Measurements from ENCODE around the gene ARL13A. TPM values are rescaled to one million over a fixed set of nuclear protein-coding genes. Genes with fewer than 3 reads are reported as not detected.
"Not testable (repeated sequence)": the region's sequence is repeated elsewhere in the genome, so short reads cannot be mapped to it uniquely, and the experiment has no call there.

ARL13A gene
- total RNA-seq, 4 donors from 2014 or later: not detected

DNA sequence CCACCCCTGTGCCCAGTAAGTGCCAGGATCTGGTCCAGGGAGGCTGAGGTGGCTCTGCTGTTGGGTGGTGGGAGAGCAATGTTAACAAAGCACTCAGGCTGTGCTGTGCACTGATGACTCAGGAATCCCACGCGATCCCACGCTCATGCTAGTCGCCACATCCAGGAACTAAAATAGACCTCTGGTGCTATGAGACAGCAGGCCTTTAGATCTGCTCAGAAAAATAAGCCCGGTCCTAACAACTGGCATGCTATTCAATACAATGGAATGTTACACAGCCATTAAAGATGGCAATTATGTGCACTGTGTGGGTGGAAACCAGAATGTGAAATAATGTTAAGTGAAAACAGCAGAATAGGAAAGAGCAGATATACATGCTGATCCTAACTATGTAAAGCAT, 26.0 kb downstream of the ARL13A start:
- no peak overlapping the region for H3K4me3 ChIP-seq (ENCODE audit: low read depth, poor library complexity, severe bottlenecking)
- 63 to 74% methylated on average over 3 to 5 of the region's 5 CpGs for WGBS, 2 donors
- intact Hi-C loops (cut with DNase I; ENCODE audit: low total_unique reads): no loop called here
- no peak for TF ChIP-seq POLR2A (IDR thresholded peaks at IDR 0.05)
- TF ChIP-seq, protein P1, sequence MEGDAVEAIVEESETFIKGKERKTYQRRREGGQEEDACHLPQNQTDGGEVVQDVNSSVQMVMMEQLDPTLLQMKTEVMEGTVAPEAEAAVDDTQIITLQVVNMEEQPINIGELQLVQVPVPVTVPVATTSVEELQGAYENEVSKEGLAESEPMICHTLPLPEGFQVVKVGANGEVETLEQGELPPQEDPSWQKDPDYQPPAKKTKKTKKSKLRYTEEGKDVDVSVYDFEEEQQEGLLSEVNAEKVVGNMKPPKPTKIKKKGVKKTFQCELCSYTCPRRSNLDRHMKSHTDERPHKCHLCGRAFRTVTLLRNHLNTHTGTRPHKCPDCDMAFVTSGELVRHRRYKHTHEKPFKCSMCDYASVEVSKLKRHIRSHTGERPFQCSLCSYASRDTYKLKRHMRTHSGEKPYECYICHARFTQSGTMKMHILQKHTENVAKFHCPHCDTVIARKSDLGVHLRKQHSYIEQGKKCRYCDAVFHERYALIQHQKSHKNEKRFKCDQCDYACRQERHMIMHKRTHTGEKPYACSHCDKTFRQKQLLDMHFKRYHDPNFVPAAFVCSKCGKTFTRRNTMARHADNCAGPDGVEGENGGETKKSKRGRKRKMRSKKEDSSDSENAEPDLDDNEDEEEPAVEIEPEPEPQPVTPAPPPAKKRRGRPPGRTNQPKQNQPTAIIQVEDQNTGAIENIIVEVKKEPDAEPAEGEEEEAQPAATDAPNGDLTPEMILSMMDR (IDR thresholded peaks at IDR 0.05): no peak
- no peak for DNase-seq (ENCODE audit: low spot score in 2 of 2)

DNA sequence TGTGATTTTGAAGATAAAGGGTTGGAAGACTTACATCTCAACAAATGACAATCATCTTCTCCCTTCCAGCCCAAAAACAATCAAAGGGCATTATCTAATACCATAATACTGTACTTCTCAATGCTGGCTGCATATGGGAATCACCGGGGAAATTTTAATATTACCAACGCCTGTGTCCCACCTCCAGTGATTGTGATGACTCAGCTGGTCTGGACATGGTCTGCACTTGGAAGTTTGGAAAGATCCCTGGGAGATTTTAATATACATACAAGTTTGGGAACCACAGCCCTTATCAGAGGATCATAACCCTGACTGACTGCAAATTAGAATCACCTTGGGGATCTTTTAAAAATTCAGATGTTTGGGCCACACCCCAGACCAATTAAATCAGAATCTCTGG, 29.9 kb downstream of the ARL13A start:
- intact Hi-C loops (cut with DNase I; ENCODE audit: low total_unique reads): no loop called here
- DNase-seq (ENCODE audit: low spot score in 2 of 2): no peak
- no peak overlapping the region for H3K4me3 ChIP-seq (ENCODE audit: low read depth, poor library complexity, severe bottlenecking)
- WGBS, 2 donors: 70 to 86% methylated on average over 2 of the region's 2 CpGs
- no peak for TF ChIP-seq POLR2A (IDR thresholded peaks at IDR 0.05)
- TF ChIP-seq, protein P1 (IDR thresholded peaks at IDR 0.05): no peak

DNA sequence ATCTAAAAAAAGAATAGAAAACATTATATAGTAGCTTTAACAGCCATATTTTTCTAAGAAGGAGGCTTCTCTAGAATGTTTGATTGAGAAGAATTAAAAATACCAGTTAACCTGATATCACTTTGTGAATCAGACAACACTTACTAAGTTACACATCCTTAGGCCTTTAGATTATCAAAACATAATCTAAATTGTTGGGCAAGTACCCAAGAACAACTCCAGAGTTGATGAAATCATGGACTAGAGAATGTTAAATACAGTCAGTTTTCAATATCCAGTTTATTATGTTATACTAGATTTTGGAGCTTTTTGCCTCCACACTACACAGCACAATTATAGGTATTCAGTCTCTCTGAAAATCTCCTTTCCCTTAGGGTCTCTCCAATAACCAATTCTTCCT, 39.6 kb downstream of the ARL13A start:
- no peak overlapping the region for H3K4me3 ChIP-seq (ENCODE audit: low read depth, poor library complexity, severe bottlenecking)
- TF ChIP-seq POLR2A (IDR thresholded peaks at IDR 0.05): no peak
- TF ChIP-seq, protein P1 (IDR thresholded peaks at IDR 0.05): no peak
- DNase-seq (ENCODE audit: low spot score in 2 of 2): no peak
- intact Hi-C loops (cut with DNase I; ENCODE audit: low total_unique reads): no loop called here

DNA sequence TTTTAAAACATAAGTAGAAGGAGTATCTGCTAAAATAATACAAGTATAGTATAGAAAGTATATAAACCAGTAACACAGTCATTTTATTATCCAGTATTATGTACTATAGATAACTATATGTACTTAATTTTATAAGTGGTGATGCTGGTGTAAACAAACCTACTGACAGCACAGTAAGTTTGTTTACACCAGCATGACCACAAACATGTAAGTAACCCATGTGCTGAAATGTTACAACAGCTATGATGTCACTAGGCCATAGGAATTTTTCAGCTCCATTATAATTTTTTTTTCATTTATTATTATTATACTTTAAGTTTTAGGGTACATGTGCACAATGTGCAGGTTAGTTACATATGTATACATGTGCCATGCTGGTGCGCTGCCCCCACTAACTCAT, 42.5 kb downstream of the ARL13A start:
- 100% methylated on average over 1 of the region's 1 CpG for WGBS, 2 donors
- DNase-seq (ENCODE audit: low spot score in 2 of 2); H3K4me3 ChIP-seq (ENCODE audit: low read depth, poor library complexity, severe bottlenecking); intact Hi-C loops (cut with DNase I; ENCODE audit: low total_unique reads): not testable (repeated sequence)

DNA sequence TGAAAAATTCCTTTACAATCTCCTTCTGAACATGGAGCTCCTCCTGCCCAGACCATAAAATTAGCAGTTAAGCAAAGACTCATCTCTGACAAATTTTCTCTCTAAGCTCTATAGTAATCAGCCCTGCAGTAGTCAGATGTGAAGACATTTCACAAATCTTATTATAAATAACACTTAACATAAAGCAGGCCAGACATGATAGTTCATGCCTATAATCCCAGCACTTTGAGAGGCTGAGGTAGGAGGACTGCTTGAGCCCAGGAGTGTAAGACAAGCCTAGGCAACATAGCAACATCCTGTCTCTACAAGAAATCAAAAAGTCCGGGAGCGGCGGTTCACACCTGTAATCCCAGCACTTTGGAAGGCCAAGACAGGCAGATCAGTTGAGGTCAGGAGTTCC, 52.5 kb downstream of the ARL13A start:
- intact Hi-C loops (cut with DNase I; ENCODE audit: low total_unique reads): no loop called here
- no peak overlapping the region for H3K4me3 ChIP-seq (ENCODE audit: low read depth, poor library complexity, severe bottlenecking)
- TF ChIP-seq, protein P1 (IDR thresholded peaks at IDR 0.05): no peak
- no peak for TF ChIP-seq POLR2A (IDR thresholded peaks at IDR 0.05)
- DNase-seq (ENCODE audit: low spot score in 2 of 2): no peak
- WGBS, 2 donors: 79% methylated on average over 3 of the region's 3 CpGs

DNA sequence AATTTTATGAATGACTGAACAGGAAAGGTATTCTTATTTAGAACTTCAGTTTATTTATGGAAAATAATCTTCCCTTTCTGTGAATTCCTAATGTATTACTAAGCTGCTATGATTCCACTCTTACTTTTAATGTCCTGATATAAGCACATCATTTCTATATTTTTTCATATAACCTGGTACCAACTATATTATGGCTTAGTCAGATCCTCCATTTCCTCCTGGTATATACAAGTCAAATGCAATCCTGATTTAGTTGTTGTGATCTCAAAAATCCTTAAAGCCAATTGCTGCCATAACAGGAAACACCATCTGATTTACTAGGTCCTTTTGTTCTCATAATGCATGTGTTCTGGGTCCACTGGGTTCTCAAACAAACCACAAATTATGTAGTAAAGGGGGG, 55.6 kb downstream of the ARL13A start:
- intact Hi-C loops (cut with DNase I; ENCODE audit: low total_unique reads): no loop called here
- no peak overlapping the region for H3K4me3 ChIP-seq (ENCODE audit: low read depth, poor library complexity, severe bottlenecking)
- no peak for TF ChIP-seq POLR2A (IDR thresholded peaks at IDR 0.05)
- TF ChIP-seq, protein P1 (IDR thresholded peaks at IDR 0.05): no peak
- no peak for DNase-seq (ENCODE audit: low spot score in 2 of 2)
